Stimulated activated CD4-positive, alpha-beta T cell treated with anti-CD3 and anti-CD28 coated beads, Interleukin-2, amount 100 ng/mL, for 4 hours (primary cell): Measurements from ENCODE around the gene TNK2.
"Not testable (repeated sequence)": the region's sequence is repeated elsewhere in the genome, so short reads cannot be mapped to it uniquely, and the experiment has no call there.

Experiments
- DNase-seq: peaks from one replicate; pipeline ENCODE4 v3.0.0-alpha.2; 2020; ENCODE audit warnings: low read depth

The TNK2 gene

GRCh38 chr3:195850857-195851543, 57.4 kb downstream of the TNK2 start:
- peak; percentile 79 for DNase-seq

GRCh38 chr3:195849322-195850074, 58.9 kb downstream of the TNK2 start:
- no peak for DNase-seq

GRCh38 chr3:195847055-195847950, 61.0 kb downstream of the TNK2 start:
- no peak for DNase-seq

- DNase-seq = no peak
These were observed 62.9 kb downstream of the TNK2 start for GRCh38 chr3:195845483-195845882.

GRCh38 chr3:195844671-195845218, 63.6 kb downstream of the TNK2 start:
- no peak for DNase-seq

GRCh38 chr3:195839260-195840010, 68.9 kb downstream of the TNK2 start:
- no peak for DNase-seq

- DNase-seq = no peak
These were observed 69.6 kb downstream of the TNK2 start for GRCh38 chr3:195838714-195839113.

- DNase-seq = no peak
These were observed 71.7 kb downstream of the TNK2 start for GRCh38 chr3:195836476-195837135.

- no peak for DNase-seq
These were observed 72.6 kb downstream of the TNK2 start for GRCh38 chr3:195835791-195836190.

GRCh38 chr3:195834675-195835583, 73.4 kb downstream of the TNK2 start:
- no peak for DNase-seq

GRCh38 chr3:195829897-195830254, 78.5 kb downstream of the TNK2 start:
- DNase-seq = no peak

- no peak for DNase-seq
These were observed 79.6 kb downstream of the TNK2 start for GRCh38 chr3:195828762-195829161.

- no peak for DNase-seq
These were observed 82.2 kb downstream of the TNK2 start for GRCh38 chr3:195825857-195826804.

GRCh38 chr3:195825191-195825588, 83.2 kb downstream of the TNK2 start:
- no peak for DNase-seq

GRCh38 chr3:195824425-195825190, 83.7 kb downstream of the TNK2 start:
- not testable (repeated sequence) for DNase-seq

- no peak for DNase-seq
These were observed 84.4 kb downstream of the TNK2 start for GRCh38 chr3:195823999-195824398.

- DNase-seq = no peak
These were observed 85.1 kb downstream of the TNK2 start for GRCh38 chr3:195823280-195823679.

GRCh38 chr3:195822131-195822696, 86.1 kb downstream of the TNK2 start:
- no peak for DNase-seq
